Measurements from ENCODE around the gene PCBD1.
"Not testable (repeated sequence)": the region's sequence is repeated elsewhere in the genome, so short reads cannot be mapped to it uniquely, and the experiment has no call there.

Gene PCBD1

DNA sequence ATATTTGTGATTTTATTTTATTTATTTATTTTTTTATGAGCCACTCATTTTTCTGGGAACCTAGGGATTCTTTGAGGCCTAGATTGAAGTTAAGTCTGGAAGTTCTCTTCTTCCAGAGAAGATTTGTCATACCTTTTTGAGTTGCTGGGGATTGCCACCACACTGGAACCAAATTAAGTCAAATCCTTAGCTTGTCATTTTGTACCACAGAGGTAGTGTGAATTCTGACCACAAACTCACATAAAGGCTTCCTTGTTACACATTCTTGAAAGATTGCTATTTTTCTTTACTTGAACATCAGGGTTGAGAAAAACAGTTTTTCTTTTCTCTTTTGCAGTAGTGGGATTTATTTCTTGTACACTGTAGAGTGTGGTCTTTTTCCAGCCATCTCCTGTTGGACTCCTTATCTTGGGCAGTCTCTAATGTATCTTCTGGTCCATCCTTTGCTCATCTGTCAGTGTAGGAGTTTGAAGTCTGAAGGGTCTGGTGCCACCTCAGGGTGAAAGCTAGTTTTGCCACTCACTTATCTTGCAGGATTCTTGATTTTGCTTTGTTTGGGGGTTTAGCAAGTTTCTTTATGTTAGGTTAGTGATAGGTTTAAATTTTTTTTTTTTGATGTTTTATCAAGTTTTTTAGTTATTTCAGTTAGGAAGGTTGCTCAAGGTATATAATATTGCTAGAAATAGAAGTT lies 24.8 kb downstream of the PCBD1 start:
- DNase-seq (ENCODE audit: low read depth, low spot score), result peak; percentile 27

DNA sequence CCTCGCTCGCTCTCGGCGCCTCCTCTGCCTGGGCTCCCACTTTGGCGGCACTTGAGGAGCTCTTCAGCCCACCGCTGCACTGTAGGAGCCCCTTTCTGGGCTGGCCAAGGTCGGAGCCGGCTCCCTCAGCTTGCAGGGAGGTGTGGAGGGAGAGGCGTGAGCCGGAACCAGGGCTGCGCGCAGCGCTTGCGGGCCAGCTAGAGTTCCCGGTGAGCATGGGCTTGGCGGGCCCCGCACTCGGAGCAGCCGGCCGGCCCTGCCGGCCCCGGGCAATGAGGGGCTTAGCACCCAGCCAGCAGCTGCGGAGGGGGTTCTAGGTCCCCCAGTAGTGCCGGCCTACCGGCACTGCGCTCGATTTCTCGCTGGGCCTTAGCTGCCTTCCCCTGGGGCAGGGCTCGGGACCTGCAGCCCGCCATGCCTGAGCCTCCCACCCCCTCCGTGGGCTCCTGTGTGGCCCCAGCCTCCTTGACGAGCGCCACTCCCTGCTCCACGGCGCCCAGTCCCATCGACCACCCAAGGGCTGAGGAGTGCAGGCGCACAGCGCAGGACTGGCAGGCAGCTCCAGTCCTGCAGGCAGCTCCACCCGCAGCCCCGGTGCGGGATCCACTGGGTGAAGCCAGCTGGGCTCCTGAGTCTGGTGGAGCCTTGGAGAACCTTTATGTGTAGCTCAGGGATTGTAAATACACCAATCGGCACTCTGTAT lies 26.7 kb downstream of the PCBD1 start:
- not testable (repeated sequence) for DNase-seq (ENCODE audit: low read depth, low spot score)

DNA sequence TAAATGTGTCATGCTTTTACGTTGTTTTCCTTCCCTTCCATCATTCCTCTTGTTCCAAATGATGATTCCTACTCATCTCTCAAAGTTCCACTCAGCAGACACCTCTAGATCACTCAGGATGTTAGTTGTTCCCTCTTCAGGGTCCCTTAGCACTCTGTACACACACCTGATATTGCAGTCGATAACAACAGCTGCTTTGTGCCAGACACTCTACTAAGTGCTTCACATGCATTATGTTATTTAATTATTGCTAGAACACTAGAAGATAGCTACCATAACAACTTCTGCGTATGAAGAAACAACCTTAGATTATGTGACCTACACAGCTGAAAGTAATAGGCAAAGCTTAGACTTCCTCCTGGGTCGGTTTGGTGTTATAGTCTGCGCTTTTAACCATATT lies 29.6 kb downstream of the PCBD1 start:
- DNase-seq (ENCODE audit: low read depth, low spot score), result no peak

DNA sequence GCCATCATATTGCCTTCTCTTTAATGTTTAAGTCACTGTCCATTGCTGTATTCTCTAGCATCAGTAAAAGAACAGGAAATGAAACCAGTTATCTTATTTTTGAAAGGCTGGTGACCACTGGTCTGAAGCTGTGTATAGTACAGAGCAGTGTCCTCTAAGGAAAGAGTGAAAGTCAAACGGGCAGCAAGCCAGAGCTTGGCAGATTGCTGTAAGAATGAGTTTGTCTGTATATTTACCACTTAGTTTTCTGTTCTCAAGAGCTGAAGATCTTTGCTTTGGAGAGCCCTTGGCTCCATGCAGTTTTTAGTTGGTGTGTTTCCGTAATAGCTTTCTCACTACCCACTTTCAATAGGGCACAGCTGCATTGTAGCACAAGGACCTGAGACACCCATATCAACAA lies 31.9 kb downstream of the PCBD1 start:
- DNase-seq (ENCODE audit: low read depth, low spot score), result no peak

DNA sequence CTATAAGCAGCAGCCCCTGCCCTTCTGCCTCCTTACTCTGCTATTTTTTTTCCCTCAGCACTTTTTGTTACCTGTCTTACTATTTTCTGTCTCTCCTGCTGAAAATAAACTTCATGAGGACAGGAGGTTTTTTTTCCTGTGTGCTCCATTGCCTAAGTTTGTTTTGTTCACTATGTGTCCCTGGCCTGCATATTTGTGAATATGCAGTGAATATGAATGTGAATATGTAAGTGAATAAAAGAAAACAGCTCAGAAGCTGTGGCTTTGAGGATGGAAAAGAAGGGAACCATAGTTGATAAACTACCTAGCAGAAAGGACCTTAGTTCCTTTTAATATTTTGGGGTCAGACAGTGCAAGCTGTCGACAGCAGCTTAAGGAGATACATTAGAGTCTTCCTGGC lies 34.9 kb downstream of the PCBD1 start:
- no peak for DNase-seq (ENCODE audit: low read depth, low spot score)

DNA sequence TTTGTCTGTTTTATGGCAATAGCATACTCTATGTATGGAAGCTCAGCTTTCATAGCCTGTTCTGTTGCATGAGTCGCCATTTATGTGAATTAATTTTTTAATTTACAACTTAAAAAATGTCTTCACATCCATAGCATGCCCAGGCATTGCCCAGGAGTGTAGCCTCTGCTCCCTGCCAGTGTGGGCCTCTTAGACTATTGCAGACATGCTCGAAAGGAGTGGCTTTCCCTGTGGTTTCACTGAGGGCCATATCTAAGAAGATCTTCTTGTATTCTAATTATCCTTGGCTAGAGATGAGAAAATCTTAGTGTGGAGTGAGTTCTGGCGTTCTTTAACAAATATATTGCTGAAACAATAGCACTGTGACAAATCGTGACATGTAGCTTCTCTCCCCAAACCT lies 35.3 kb downstream of the PCBD1 start:
- no peak for DNase-seq (ENCODE audit: low read depth, low spot score)

DNA sequence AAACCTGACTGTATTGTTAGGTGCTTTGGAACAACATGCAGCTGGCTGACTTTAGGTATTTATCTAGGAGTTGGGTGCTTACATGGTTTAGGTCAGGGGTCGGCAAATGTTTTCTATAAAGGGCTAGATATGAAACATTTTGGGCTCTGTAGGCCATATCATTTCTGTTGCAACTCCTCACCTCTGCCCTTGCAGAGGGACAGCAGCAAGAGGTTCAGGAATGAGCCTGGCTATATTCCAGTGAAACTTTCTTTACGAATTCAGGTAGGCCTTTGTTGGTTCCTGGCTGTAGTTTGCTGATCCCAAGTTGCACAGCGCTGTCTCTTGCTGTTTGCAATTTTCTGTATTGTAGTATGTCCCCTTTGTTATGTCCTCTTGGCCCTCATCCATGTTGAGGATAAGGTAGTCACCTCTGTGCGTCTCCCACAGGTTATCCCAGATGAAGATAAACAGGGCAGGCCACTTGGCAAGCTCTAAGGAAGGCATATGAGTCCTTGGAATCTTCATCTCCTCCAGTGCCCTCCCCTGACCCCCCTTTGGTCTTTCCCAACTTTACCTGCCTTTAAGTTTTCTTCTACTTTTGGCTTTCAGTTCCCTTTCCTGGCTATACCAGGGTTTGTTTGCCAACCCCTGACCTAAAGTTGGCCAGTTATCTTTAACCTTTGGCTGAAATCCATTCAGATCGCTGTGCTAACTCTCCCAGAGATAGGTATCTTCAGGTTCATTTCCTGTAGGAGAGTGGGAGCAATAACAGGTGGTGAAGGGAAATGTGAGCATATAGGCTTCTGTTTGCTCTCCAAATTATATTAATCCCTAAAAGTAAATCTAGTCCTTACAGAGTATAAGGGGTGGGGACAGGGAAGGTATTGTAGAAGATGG lies 36.5 kb downstream of the PCBD1 start:
- DNase-seq (ENCODE audit: low read depth, low spot score), result no peak

DNA sequence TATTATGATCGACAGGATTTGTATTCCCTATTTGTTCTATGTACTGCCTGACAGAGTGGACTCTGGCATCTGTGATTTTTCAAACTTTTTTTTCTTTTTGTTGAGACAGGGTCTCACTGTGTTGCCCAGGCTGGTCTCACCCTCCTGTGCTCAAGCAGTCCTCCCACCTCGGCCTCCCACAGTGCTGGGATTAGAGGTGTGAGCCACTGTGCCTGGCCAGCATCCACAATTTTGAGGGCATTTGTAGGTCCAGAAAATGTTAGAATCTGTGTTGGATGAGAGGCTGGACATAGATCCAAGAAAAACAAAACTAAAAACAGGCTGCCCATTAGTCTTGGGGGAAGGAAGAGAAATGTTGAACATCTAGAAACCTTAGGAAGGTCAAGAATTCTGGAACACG lies 38.3 kb downstream of the PCBD1 start:
- peak; percentile 66 for DNase-seq (ENCODE audit: low read depth, low spot score)

DNA sequence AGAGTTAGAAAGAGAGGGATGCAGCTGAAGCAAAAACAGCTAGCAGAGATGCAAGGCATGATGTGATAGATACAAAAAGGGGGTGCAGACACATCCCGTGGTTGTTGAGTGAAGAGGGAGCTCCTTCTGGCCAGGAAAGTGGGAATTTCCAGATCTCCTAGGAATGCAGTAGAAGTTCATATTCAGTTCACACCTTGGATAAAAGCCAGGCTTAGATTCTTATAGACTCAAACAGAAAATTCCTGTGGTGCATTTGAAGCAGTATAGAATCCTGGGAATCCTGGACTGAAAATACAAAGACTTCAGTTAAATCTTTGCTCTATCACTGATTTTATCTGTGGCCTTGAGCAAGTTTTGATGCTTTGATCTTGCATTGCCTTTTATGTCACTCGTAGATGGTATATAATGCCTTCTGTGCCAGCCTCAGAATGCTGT lies 38.8 kb downstream of the PCBD1 start:
- peak; percentile 88 for DNase-seq (ENCODE audit: low read depth, low spot score)

DNA sequence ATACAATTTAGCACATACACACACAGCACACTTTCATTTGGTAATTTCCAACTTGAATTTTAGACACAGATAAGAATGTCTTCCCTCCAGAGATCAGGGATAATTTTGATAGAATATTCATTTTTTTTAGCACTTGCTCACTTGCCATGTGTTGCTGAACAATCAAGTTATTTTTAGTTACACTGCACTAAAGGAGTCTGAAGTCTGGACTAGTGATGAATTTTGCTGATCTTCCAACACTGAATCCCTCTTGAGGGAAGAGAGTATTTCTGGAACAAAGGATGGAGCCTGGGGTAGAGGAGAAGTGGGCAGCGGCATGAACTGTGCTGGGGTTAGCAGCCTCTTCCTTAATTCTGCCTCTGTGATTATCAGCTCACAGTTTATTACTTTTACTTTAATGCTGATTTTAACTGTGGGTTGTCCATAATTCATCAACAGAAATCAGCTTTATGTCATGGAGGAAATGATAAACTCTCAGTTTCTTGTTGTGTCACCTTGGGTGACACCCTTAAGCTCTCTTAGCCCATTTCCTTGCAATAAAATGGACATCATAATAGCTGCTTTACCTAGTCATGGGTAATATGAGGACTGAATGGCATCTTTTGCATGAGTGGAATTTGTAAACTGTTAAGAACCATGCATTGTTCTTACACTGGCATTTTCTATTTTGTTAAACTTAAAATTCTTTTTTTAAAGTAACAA lies 40.6 kb downstream of the PCBD1 start:
- peak; percentile 18 for DNase-seq (ENCODE audit: low read depth, low spot score)

DNA sequence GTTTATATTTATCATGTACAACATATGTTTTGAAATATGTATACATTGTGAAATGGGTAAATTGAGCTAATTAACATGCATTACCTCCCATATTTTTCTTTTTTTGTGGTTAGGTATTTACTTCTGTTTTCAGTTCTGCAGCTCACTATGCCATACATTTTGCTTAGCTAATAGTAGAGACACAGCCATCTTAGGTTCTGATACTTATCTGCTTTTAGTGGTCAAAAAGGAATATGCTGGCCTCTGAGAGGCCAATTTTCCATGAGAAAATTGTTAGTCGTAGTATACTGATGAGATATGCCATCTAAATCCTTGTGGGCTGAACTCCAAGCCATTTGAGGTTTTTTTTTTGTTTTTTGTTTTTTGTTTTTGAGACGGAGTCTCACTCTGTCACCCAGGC lies 41.6 kb downstream of the PCBD1 start:
- DNase-seq (ENCODE audit: low read depth, low spot score), result peak; percentile 52

DNA sequence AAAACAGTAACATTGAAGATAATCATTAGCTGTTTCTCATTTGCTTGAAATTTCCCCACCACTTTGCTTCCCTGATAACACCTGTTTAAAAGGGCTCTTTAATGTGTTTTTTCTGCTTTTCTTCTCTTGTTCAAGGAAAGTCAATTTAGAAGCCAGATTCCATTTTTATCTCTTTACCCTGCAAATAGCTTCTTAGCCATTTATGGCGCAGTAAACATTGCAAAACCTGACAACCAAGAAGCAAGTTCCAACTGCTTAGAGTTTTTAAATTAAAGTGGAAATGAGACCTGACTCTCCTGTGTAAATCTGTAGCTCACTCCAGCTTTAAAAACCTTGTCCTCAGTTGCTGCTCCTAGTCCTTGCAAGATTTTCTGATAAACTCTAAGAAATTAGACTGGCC lies 42.5 kb downstream of the PCBD1 start:
- DNase-seq (ENCODE audit: low read depth, low spot score), result no peak

DNA sequence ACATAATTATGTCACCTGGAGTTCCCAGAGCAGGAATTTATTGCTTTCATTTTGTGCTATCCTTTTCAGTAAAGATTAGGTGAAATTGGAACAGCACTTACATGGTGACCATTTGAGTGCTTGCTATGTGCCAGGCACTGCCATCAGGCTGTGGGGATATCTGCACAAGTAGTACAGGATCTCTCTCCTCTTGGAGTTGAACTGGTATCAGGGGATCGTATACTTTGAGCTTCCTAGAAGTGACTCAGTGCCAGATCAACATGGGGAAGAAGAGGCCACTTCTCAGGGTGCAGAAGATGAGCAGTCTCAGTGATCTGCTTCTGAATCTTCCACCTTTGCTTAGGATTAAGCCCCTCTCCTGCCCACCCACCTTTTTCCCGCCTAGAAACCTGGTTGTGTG lies 43.1 kb downstream of the PCBD1 start:
- no peak for DNase-seq (ENCODE audit: low read depth, low spot score)

DNA sequence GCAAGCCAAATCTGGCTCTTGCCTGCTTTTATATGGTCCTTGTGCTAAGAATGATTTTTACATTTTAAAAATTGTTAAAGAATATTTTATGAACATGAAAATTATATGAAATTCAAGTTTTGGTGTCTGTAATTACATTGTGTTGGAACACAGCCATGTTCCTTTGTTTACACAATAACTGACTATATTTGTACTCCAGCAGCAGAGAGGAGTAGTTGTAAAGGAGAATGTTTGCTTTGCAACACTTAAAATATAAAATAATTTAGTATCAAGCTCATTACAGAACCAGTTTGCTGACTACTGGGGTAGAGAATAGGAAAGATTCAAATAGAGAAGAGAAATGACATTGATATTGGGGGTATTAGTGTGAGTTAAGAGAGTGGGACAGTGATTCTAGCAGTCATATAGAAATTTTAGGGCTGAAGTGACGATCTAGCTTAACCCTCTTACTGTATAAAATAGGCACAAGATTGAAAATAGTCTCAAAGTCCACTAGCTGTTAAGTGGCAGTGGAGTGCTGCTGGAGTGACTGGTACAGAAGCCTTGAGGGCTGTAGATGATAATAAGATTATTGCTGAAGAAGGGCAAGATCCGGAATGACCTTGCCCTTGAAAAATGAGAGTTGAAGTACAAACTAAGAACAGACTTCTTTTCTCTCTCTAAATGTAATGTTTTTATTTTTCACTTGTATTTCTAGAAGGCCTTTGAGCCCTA lies 44.4 kb downstream of the PCBD1 start:
- no peak for DNase-seq (ENCODE audit: low read depth, low spot score)

DNA sequence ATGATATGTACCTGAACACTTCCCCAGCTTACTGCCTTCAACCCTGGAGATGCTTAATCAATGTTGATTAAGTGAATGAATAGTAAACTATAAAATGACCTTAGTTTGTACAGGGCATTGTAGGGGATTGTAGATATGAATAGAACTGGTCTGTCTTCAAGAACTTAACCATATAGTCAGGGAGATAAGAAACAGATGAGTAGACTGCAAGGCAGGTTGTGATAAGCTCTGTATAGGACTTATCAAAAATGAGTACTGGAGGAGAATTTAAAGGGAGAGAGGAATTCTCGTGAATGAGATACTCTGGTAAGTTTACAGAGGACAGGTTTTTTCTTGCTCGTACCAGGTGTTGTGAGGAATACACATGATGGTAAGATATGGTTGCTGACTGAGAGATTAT lies 45.0 kb downstream of the PCBD1 start:
- DNase-seq (ENCODE audit: low read depth, low spot score), result no peak

DNA sequence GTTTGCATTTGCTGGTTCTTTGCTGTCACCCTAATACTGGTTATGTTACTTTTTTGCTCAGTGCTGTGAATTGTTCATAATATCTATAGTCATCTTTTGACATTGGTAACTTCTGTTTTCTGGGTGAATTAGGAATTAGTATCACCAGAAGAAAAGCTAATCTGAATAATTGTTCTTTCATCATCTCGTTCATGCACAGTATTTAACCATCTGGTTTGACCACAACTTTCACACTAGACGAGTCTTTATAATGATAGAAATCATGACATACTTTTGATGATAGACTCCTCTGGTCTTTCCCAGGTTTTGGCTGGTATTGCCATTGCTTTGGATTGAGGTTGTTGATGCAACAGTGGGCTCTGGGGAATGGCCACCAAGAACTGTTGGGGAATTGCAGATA lies 47.5 kb downstream of the PCBD1 start:
- DNase-seq (ENCODE audit: low read depth, low spot score), result no peak

DNA sequence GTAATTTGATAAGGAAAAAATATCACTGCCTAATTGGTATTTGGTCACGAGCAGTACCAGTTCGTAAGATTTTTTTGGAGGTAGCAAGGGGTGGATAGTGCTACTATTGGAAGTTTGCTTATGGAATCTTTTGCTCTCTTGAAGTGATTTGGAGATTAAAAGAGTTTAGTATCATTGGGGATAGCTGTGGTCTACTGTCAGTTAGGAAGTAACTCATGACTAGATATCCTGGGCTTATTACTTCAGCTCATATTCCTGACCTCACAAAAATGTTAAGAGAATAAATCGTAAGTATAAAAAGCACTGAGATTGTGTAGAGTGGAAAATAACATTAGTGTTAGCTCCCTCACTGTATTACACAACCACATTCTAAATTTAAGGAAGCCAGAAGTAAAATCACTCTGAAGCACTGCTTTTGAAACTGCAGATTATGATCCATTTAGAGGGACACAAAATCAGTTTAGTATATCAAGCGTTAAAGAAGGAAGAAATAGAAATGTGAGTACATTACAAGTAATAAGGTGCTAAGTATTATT lies 50.0 kb downstream of the PCBD1 start:
- DNase-seq (ENCODE audit: low read depth, low spot score), result no peak

DNA sequence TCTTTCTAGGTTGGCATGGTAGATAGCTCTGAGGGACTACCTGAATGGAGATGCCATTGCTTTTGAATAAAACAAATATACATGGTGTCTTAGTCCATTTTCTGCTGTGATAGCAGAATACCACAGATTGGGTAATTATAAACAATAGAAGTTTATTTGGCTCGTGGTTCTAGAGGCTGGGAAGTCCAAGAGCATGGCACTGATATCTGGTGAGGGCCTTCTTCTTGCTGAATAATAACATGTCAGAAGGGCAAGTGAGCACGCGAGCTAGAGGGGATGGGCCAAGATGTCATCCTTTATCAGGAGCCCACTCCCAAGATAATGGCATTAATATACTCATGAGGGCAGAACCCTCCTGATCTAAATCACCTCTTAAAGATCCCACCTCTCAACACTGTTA lies 50.7 kb downstream of the PCBD1 start:
- no peak for DNase-seq (ENCODE audit: low read depth, low spot score)

DNA sequence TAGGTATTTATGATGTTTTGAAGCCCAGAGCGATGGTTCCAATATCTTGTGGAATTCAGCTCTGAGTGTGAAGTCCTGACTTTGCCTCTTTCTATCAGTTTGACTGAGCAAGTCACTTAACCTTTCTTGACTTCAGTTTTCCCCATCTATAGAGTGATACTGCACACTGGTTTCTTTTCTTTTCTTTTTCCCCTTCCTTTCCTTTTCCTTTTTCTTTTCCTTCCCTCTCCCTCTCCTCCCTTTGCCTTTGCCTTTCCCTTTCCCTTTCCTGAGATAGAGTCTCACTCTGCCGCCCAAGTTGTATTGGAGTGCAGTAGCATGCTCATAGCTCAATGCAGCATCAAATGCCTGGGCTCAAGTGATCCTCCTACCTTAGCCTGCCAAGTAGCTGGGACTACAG lies 52.0 kb downstream of the PCBD1 start:
- no peak for DNase-seq (ENCODE audit: low read depth, low spot score)

DNA sequence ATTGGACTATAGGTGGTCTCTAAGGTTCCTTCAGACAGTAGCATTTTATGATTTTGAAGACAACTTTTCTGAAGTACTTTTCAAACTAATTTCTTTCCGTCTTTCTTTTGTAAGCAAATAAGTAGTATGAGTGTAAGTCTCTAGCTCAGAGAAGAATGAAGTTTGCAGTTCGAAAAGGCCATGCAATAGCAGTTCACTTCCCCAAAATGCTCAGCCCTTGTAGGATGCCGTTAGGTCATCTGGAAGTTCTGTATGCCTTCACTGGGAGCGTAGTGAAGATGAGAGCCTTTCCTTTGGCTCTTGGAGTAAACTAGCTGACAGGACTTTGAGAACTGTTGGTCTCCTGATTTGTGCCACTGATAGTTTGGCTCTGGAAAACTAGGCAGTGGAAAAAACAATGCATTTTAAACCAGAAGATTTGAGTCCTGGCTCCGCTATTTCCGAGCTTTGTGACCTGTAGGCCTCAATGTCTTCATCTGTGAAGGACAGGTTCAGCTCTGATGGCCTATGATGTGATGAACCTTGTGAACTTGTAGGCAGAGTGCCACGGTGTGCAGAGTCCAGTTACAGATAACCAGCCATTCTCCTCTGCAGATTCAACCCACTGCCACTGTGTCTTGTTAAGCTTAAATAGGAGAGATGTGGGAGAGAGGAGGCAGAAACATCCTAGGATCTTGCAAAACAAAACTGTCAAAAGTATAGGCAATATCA lies 53.8 kb downstream of the PCBD1 start:
- no peak for DNase-seq (ENCODE audit: low read depth, low spot score)
